Lung (tissue), 12 donors: Measurements from ENCODE around the gene DNAH7. TPM values are rescaled to one million over a fixed set of nuclear protein-coding genes. Genes with fewer than 3 reads are reported as not detected.

ENCODE experiments used
- ATAC-seq: fragments of 200-7000 bp; cut with Tn5 transposase; one replicate; pipeline ENCODE4 v1.9.1; 2020; ENCODE audit warnings: moderate number of reproducible peaks; ENCODE audit not compliant: insufficient read depth, low FRiP score
- DNase-seq, 3 donors: peaks; one replicate each; pipeline ENCODE4 v3.0.0-alpha.2; 2013 to 2017
- H3K27ac ChIP-seq, 2 donors: one replicate each; pipeline ENCODE4 v1.5.1; 2013; ENCODE audit warnings: mild to moderate bottlenecking in 2 of 2, moderate library complexity in 2 of 2, control low read depth in 1 of 2, inconsistent platforms in 1 of 2, low read depth in 1 of 2, low read length in 1 of 2
- H3K27me3 ChIP-seq, 3 donors: one replicate each; pipeline ENCODE4 v1.5.1; 2013; ENCODE audit warnings: low read length in 2 of 3; ENCODE audit not compliant: control insufficient read depth in 3 of 3, insufficient read depth in 3 of 3
- H3K36me3 ChIP-seq, 4 donors: one replicate each; pipeline ENCODE4 v1.5.1; 2013; ENCODE audit warnings: low read length in 4 of 4, mild to moderate bottlenecking in 1 of 4, moderate library complexity in 1 of 4; ENCODE audit not compliant: control insufficient read depth in 4 of 4, insufficient read depth in 4 of 4
- H3K4me1 ChIP-seq, 5 donors: one replicate each; pipeline ENCODE4 v1.5.1; 2013; ENCODE audit warnings: low read length in 5 of 5, mild to moderate bottlenecking in 2 of 5, moderate library complexity in 1 of 5; ENCODE audit not compliant: control insufficient read depth in 5 of 5, insufficient read depth in 5 of 5
- H3K4me3 ChIP-seq: one replicate; pipeline ENCODE4 v1.5.1; 2013; ENCODE audit warnings: mild to moderate bottlenecking, control low read depth, moderate library complexity
- H3K9ac ChIP-seq, 2 donors: one replicate each; pipeline ENCODE4 v1.5.1; 2013; ENCODE audit warnings: low read length in 2 of 2, control low read depth in 1 of 2; ENCODE audit not compliant: insufficient read depth in 1 of 2
- H3K9me3 ChIP-seq, 4 donors: one replicate each; pipeline ENCODE4 v1.5.1; 2013; ENCODE audit warnings: low read length in 3 of 4, mild to moderate bottlenecking in 1 of 4, moderate library complexity in 1 of 4; ENCODE audit not compliant: control insufficient read depth in 4 of 4, insufficient read depth in 3 of 4
- CTCF ChIP-seq: IDR thresholded peaks from 2 replicates; pipeline ENCODE4 v1.5.1; 2012; ENCODE audit warnings: mild to moderate bottlenecking; ENCODE audit errors: control extremely low read depth, extremely low read depth
- WGBS, 2 donors: extraction: QIAGEN DNeasy Blood & Tissue Kit; methylation state at CpG; one replicate each; pipeline ENCODE4 v1.1.7; 2013; 5-methylcytosine and 5-hydroxymethylcytosine counted together
- polyA plus RNA-seq, 2 donors: library from polyadenylated mRNA; stranded (reverse); fragments of 200-250 nt; gene quantifications; one replicate each; pipeline ENCODE4 v1.2.1, GENCODE V29; 2013
- total RNA-seq, 2 donors: library from RNA; depleted of rRNA in 1 of 2; stranded (reverse); fragments of >200 nt in 1 of 2; gene quantifications; one replicate each; pipeline ENCODE4 v1.2.1, GENCODE V29; 2014 to 2021
- donor health status: control.
- donor health status: control.
- donor health status: Bipolar disorder and iron deficiency.
- donor health status: healthy.
- donor health status: DM: yes; HTN: yes; CAD: no.

DNAH7 gene
- total and polyA plus RNA-seq, 4 donors: 1.9 to 32.9 (median 11.3) TPM

- H3K4me1 ChIP-seq: peaks cover 0 to 2% (median 0%) of the 10 kb centered on the region in 5 donors
- H3K9ac ChIP-seq: no peak overlapping the region
- H3K27ac ChIP-seq: no peak overlapping the region
- no peak for ATAC-seq
- no peaks in the 10 kb centered on the region for H3K9me3 ChIP-seq
- WGBS, 2 donors: 86 to 96% methylated on average over 2 of the region's 2 CpGs
- TF ChIP-seq CTCF: no peak
- H3K27me3 ChIP-seq: no peaks in the 10 kb centered on the region
- H3K36me3 ChIP-seq: peaks cover 0 to 5% (median 4%) of the 10 kb centered on the region in 4 donors
- DNase-seq: no peak
- no peak overlapping the region for H3K4me3 ChIP-seq
Measured at GRCh38 chr2:195709901-195710806, 358.5 kb downstream of the DNAH7 start.

GRCh38 chr2:195706161-195706900 lies 362.3 kb downstream of the DNAH7 start:
- no peak overlapping the region for H3K27ac ChIP-seq
- H3K9me3 ChIP-seq: peaks cover 0 to 4% (median 0%) of the 10 kb centered on the region in 4 donors
- H3K9ac ChIP-seq: no peak overlapping the region
- WGBS, 2 donors: 87 to 93% methylated on average over 5 of the region's 5 CpGs
- peaks cover 0 to 2% (median 0%) of the 10 kb centered on the region in 5 donors for H3K4me1 ChIP-seq
- peaks cover 0 to 4% (median 4%) of the 10 kb centered on the region in 4 donors for H3K36me3 ChIP-seq
- no peak overlapping the region for H3K4me3 ChIP-seq
- no peak for TF ChIP-seq CTCF
- DNase-seq (no peak), ATAC-seq (no peak)
- no peaks in the 10 kb centered on the region for H3K27me3 ChIP-seq

- peaks cover 0 to 14% (median 5%) of the 10 kb centered on the region in 4 donors for H3K9me3 ChIP-seq
- no peak overlapping the region for H3K4me3 ChIP-seq
- H3K36me3 ChIP-seq: peaks cover 0 to under 1% (median 0%) of the 10 kb centered on the region in 4 donors
- TF ChIP-seq CTCF: no peak
- H3K27me3 ChIP-seq: no peaks in the 10 kb centered on the region
- no peak for DNase-seq
- H3K27ac ChIP-seq: no peak overlapping the region
- no peaks in the 10 kb centered on the region for H3K4me1 ChIP-seq
- no peak overlapping the region for H3K9ac ChIP-seq
- 62 to 94% methylated on average over 3 of the region's 3 CpGs for WGBS, 2 donors
- no peak for ATAC-seq
Measured at GRCh38 chr2:195700480-195700879, 368.2 kb downstream of the DNAH7 start.
